ENCODE data around the gene CARD11.

CARD11 gene

DNA sequence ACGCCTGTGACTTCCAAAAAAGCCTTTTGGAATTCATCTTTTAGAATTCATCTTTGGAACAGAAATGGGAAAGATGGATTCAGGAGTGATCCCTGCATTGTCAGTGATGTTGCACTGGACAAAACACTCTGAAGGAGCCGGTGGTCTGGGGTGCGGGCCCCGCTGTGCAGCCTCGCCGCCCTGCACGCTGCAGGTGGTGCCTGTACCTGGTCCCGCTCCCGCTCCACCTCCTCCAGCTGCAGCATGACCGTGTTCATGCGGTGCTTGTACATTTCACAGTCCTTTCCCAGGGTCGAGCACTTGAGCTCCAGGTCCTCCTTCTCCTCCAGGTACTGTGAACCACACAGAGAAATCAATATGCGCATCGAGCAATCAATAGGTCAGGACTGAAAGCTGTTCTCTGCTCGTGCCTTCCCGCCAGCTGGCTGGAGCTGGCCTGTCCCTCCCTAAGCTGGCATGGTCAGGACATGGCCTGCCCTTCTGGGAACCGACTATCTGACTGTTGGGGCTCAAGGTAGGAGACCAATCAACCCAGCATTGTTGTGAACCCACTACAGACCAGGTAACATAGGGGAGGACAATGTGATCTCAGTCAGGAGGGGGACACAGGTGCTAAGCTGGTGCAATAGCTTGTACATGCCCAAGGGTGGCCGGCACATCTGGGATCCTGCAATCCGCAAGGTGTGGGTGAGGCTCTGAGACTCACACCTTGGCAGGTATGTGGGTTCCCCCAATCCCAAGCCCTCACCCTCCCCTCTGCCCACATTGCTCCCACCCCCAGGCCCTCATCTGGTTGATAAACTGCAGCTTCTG lies 105.8 kb downstream of the CARD11 start:
- no peak for DNase-seq

DNA sequence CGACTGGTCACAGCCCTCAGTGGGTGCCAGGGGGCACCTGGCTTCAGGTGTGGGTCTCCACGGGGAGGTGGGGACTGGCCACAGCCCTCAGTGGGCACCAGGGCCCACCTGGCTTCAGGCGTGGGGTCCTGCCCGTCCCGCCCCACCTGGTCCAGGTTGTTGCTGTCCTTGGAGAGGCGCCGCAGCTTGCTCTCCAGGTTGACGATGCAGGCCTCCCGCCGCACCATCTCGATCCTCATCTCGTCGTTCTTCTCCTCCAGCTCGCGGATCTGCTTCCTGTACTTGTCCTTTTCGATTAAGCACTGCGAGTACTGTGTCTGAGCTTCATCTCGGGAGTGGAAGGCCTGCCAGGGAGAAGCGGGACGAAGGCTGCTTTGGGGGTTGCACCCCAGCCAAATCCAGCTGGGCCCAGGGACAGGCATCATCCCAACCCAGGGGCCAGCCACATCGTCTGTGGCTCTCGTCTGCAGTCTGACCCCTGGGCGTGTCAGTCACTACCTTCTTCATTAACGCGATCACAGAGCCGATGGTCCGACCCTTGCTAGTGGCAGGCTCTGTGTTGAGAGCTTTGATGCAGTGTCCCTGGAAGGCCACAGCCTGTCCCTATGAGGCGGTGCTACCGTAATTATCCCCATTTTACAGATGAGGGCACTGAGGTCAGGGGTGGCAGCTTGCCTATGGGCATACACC lies 106.6 kb downstream of the CARD11 start:
- DNase-seq = no peak

- no peak for DNase-seq
Measured at GRCh38 chr7:2936301-2936700, 107.4 kb downstream of the CARD11 start.

DNA sequence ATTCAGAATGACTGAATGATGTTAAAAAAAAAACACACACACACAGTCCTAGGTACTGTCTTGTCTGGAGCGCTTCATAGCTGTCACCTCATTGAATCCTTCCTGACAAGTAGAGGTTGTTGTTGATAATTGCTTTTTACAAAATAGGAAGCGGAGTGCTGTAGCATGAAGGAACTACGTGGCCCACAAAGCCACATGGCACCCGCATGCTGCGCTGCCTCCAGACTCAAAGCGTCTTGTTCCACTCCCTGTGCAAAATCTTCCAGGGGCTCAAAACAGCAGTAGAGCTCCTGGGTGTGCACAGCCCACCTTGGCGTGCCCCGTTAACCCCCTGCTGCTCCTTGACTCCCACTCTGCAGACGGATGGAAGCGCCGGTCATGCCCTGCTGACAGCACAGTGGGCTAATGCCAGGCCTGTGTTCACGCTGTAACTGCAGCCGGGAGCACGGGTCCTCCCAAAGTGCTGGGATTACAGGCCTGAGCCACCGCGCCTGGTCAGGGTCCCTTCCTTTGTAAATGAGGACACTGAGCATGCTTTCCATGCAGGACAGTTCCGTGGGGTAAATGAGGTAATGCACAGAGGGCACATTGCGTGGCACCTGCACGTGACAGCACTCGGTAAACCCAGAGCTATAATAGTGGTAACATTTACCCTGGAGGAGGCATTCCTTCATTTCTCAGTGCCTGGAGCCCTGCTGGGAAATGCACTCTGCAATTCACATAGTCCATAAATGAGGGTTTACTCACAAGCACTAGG lies 108.5 kb downstream of the CARD11 start:
- DNase-seq = no peak

- DNase-seq = no peak
Measured at GRCh38 chr7:2934211-2934731, 109.4 kb downstream of the CARD11 start.

DNA sequence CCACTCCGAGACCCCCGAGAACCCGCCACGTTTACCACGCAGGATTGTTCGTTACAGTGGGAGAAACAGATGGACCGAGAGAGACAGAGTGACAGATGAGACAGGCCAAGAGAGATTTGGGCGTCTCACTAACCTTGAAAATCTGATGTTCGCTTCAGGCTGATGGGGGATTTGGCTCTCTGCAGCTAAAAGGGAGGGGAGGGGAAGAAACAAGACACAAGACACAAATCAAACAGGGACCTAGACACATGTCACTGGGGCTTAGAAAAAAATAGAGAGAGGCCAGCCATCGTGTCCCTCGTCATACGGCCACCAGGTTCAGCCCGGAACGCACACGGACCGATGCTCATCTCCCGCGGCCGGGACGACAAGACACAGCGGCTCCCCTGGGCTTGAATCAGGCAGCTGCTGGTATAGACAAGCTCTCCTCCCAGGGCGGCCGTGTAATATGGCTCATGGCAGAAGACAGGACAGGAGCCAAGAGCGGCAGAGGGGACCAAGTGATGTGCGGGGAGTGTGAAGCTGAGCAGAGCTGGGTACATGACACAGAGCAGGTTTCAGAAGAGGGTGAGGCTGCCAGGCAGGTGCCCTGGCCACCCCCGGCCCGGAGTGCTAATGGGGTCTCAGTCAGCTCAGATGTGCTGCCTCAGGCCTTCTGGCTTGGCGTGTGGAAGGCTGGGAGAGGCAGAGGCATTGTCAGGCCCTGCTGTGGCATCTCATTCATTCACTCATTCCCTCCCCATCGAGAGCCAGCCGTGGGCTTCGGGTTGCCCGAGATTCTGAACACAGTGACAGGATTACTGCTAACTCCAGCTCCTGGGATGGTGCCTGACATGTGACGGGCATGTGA lies 111.0 kb downstream of the CARD11 start:
- DNase-seq = no peak

GRCh38 chr7:2931034-2931415 lies 112.6 kb downstream of the CARD11 start:
- no peak for DNase-seq

GRCh38 chr7:2930310-2931033 lies 113.2 kb downstream of the CARD11 start:
- no peak for DNase-seq

DNA sequence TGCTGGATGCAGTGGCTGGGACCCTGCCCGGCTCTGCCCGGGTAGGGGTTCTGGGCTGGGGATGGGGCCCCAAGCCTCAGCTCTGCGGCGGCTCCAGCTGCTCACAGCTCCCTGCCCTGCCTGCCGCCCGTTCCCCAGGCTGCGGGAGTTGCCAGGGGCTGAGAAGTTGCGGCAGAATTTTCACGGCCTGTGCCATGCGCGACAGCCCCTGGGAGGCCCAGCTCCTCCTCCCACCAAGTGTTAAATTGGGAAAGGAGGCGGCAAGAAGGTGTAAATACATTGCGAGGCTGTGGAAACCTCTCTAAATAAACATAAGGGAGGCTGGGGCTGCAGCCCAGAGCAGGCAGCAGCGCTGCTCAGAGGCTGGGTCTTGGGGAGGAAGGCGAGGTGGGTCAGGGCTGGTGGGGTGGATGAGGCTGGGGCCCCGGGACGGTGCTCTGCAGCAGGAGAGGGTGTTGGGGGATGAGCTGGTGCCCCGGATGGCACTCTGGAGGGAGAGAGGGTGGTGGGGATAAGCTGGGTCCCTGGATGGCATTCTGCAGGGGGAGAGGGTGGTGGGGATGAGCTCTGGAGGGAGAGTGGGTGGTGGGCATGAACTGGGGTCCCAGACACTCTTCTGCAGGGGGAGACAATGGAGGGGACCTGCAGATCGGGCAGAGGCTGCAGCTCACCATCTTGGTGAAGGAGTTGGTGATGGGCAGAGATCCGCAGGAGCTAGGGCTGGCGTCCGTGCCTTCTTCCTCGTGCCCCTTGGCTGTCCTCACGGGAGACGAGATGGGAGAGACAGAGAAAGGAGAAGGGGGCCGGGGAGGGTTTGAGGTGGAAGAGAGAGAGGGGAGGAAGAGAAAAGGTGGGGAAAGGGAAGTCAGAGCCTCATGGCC lies 114.1 kb downstream of the CARD11 start:
- peak; percentile 74 for DNase-seq

DNA sequence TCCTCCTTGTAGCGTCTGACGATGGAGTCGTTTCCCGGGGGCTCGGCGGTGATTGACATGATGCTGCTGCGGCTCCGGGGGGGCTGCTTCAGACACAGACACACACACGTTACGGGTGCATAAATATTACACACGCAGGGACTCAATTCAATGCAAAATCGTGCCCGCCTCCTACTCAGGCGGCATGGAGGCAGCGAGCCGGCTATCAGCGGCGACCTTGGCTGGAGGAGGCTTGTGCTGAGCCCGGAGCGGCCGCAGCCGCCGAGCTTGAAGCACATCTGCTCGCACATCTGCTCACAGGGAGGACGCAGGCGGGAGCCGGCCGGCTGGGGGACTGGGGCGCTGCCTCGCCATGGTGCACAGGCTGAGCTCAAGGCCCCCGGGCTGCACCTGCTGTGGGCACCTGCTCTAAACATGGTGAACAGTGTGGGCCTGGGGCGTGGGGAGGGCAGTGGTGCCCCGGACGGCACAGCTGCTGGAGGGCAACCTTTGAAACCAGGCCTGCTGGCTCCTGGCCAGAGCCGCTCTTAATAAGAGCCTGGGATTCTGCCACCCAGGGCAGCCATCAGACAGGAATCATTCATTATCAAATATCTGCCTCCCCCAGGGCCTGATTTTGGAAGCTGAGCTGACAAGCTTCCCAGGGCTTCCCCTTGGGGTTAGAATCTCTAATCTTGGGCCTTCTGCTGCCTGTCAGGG lies 114.9 kb downstream of the CARD11 start:
- peak; percentile 85 for DNase-seq

DNA sequence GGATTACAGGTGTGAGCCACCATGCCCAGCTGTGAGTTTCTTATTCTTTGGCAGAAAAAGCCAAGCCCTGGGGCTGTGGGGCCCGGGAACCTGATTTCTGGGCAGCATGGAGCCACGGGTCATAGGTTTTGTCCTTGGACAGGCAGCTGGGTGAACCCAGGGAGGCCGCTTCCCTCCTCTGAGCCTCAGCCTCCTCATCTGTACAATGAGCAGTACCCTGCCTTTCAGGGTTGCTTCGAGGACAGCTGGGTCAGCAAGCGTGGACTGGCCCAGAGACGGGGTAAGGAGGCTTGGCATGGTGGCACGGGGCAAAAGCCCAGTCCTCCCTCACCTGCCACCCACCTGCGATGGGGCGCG lies 115.4 kb downstream of the CARD11 start:
- no peak for DNase-seq

GRCh38 chr7:2927592-2927991 lies 116.1 kb downstream of the CARD11 start:
- DNase-seq = no peak

DNA sequence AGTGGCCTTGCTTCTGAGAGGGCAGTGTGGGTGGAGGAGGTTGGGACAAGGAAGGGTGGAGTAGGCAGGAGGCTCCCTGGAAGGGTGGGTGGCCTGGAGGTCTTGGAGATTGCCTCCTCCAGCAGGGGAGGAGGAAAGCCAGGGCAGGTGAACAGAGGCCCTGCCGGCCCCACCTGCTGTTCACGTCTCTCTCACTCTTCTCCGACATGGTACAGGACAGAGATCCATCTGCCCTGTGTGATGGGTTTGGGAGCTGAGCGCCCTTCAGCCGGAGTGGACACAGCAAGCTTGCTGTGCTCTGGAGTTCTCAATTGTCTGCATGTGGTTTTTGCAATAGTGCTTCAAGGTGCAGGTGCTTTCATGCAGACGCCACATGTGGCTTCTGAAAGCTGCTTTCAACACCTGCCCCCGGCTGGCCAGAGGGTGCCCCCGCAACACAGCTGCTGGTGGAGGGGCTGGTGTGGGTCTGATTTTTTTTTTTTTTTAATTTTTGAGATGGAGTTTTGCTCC lies 116.7 kb downstream of the CARD11 start:
- no peak for DNase-seq

- no peak for DNase-seq
Measured at GRCh38 chr7:2926120-2926895, 117.4 kb downstream of the CARD11 start.

DNA sequence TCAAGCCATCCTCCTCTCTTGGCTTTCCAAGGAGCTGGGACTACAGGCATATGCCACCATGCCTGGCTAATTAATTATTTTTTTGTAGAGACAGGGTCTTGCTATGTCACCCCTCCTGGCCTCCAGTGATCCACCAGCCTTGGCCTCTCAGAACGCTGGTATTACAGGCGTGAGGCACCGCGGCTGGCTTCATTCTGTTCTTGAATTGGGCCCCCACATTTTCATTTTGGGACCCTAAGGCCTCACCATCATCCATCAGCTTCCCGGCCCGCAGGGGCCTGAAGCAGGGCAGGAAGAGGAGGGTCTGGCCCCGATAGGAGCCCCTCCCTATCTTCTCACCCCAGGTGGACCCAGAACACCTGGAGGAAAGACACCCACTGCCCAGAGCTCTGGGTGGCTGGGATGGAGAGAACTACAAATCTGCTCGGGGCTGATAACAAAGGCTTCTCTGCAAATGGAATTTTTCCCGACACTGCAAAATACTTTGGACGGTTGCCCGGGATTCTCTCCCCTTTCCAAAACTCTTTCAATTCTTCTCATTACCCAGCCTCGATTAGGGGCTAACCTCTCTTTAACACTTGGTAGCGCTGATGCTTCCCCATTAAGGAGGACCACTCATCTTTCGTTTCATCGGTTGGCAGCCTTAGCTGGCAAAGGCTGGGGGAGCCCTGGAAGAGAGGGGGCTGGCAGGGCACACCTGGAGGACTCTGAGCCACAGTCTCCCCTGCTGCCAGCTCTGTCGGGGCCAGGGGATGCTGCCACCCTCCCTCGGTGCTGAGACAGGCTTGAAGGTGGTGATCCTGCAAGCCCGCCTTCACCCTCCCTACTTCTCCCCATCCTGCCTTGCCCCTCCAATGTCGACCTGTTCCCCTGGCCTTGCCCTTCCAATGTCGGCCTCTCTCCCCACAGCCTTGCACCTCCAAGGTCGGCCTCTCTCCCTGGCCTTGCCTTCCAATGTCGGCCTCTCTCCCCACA lies 118.5 kb downstream of the CARD11 start:
- no peak for DNase-seq

GRCh38 chr7:2923886-2924574 lies 119.6 kb downstream of the CARD11 start:
- DNase-seq = no peak

GRCh38 chr7:2923291-2923781 lies 120.3 kb downstream of the CARD11 start:
- no peak for DNase-seq
